IPS DF 4.7 (cell line): Measurements from ENCODE around the gene FHOD3.

ENCODE experiments used
- DNase-seq: peaks from one replicate; pipeline ENCODE4 v3.0.0-alpha.2; 2013; ENCODE audit warnings: low spot score; ENCODE audit errors: extremely low read depth

Gene FHOD3

DNA sequence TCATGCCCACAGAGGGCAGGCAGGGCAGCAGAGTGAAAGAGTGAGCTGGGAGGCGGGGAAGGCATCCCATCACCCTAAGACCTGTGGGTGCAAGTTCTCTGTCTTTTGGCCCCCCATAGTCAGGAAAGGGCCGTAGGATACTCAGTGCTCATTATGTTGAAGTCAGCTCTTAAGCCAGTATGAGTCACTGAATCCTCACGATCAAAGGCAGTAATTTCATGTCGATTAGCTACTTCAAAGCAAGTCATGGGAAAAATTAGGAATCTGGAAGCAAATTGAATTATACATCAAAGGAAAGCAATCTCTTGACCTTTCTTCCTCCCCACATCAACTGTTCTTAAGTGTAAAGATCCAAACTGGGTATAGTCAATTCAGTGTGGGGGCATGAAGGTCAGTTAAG, 178.9 kb downstream of the FHOD3 start:
- DNase-seq = no peak

DNA sequence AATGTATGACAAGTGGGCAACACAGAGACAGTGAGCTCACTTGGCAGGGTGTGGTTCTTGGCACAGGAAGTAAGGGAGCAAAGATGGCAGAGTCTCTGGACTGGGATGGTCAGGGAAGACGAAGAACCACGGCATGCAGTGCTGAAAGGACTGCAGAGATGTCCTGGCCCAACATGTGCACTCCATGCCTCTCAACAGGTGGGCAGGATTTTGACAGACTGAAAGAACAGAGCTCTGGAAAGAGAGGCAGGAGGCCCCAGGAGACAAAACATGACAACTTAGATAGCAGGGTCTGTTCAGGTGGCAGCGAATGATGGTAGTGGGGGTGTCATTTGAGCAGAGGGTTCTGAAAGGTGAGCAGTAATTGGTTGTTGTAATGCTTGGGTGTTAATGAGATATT, 180.3 kb downstream of the FHOD3 start:
- no peak for DNase-seq

DNA sequence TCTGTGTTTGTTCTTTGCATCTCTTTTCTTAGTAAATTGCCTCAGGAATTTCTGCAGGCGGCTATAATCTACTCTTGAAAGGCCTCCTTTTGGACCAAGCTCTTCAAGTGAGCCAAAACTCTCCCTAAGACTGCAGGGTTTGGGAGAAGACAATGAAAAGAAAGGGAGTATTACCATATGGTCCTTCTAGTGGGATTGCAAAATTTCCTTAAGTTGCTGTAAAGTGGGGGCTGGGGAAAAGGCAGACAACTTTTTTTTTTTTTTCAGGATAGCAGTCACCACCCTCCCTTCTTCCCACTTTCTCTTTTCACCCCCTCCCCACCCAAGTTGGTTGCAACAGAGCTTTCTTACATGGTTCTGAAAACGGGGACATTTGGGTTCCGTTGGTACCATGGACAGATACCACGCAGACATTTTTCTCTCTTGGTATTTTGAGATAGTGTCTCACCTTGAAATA, 183.7 kb downstream of the FHOD3 start:
- DNase-seq = no peak

DNA sequence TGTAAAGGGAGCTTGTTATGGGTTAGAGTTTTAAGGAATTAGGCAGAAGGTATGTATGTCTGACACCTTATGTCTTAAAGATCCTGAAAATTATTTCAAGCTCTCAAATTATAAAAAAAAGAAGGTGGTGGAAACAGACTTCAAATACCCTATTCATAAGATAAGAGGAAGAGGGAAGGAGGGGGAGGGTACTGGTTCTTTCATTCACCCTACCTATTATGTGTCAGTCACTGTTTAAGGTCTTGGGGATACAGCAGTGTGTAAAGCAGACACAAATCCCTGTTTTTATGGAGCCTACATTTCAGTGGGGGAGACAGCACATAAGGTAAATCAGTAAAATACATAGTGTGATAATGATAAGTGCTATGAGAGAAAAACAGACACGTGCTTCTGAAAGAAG, 184.4 kb downstream of the FHOD3 start:
- DNase-seq = no peak

DNA sequence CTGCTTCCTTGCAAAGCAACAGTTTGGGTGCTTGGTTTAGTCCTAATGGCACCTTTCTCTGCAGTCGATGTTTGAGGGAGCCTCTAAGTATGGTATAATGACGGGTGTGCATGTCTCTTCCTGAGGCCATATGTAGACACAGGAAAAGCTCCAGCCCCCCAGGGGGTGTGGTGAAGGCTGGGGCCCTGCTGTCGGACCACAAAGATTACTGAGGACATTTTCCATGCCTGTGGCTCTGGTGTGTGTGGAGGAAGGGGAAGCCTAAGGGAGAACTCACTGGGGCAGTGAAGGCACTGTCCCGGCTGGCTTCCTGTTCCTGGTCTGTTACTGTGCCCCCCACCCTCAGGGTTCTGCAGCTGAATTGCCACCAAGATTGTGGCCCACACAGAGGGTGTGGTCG, 187.1 kb downstream of the FHOD3 start:
- no peak for DNase-seq

DNA sequence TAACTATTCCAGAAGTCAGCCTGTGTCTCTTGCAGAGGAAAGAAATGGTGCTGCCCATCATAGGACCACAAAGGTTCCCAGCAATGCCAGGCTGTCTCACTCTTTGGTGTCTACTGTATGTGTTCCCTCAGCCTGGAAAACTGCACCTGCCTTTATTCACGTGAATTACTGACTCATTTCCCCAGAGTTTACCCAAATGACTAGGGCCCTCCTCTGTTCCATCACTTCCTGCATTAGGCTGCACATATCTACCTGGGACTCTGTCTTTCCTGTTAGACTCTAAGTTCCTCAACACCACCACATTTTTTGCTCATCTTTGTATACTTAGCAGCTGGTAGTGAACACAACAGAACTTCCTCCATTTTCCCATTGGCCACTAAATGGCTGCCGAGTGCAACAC, 188.3 kb downstream of the FHOD3 start:
- DNase-seq = no peak

DNA sequence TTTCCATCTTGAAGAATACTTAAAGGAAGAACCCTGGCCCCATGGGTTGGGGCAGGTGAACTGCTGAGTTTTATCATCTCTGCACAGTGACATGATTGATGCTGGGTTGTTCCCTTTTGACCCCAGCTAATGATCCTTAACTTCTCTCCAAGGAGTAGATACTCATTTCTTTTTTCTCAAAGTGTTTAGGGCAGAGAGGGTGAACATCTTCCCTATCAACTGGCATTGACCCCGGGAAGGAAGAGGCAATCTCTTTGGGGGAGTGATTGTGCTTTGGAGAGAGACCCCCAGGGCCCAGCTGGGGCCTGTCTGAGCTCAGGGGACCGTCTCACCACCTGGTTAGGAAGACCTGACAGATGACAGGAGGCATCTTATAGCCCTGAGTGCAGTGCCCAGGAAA, 190.6 kb downstream of the FHOD3 start:
- no peak for DNase-seq

DNA sequence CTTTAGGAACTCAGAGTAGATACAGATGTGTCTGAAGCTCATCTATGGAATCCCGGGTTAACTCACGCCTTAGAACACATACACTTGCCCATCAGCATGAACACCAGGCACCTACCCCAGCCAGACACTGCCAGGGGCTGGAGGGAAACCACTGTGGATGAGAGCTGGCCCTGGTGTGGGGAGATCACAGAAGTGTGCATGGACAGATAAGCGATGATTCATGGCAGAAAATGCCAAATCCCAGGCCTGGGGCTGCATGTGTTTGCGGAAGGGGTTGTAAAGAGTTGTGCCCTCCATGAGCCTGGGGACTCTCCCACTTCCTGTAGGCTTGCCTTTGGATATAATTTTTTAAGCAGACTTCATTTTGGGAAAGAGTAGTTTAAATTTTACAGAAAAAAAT, 193.4 kb downstream of the FHOD3 start:
- DNase-seq = no peak

DNA sequence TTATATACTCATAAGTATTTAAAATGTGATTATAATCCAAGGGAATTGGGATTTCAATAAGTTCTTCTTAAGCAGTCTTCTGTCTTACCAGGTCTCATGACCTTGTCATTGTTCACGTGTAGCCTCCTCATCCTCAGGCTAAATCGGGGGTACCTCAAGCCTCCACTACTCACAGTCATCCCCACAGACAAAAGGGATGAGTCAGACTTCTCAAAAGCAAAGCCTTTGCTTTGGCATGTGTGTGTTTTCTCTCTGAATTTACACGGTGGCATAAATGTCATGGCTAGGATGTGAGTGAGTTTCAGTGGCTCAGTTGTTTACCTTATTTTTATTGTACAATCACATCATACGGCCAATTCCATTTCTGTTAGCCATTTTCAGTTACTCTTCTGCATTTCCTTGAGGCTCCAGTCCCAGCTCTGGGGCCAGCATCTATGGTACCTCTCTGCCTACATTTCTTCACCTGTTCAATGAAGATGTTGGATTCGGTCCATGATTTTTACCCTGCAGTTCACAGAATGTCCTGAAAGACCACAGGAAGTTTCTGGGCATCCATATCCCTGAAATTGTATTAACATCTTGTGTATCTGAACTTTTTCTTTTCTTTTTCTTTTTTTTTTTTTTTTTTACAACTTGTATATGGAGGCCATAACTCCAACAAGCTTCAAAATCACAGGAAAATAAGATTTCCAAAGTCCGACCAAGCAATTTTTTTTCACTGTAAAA, 195.3 kb downstream of the FHOD3 start:
- no peak for DNase-seq

DNA sequence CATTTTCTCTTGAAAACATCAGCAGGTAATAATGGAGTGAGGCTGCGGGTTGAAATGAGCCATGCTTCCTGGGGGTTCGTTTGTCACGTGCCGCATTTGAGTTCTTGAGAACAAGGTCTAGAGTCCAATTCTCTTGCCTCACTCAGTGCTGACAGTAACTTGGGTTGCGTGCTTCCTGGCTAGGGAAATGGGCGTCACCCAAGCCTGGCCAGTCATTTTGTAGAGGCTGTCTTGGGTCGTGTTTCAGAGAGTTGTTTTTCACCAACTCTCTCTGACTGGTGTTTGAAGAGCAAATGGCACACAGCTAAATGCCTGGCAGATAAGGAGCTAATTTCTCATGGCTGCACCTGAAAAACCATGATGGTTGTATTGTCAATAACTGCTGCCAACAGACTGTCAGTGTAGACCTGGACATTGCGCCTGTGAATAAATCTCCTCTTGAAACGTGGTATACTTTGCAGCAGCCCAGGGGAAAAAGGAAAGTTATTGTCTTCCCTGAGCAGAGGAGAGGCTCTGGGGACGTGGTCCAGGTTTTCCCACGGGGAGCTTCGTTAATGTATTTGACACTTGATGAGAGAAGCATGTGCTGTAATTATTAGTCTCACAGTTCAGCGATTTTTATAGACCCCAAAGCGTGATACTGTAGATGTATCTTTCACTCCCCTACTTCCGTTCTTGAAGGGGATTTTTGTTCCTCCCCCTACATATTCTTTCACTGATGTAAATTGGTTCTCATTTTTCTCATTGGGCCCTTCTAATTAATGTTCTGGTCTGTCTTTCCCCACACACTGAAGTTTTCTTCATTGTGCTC, 196.0 kb downstream of the FHOD3 start:
- no peak for DNase-seq

DNA sequence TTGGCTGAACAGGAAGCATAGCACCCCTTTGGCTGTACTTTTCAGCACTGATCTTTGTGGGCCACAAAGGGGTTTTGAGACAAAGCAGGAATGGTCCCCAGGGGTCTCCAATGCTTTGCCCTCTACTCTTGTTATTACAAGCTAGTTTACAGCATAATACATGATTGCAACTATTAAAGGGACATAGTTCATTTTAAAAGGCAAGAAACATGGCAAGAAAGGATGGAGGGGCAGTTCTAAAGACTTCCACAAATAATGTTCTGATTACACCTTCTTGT, 196.6 kb downstream of the FHOD3 start:
- DNase-seq = no peak

DNA sequence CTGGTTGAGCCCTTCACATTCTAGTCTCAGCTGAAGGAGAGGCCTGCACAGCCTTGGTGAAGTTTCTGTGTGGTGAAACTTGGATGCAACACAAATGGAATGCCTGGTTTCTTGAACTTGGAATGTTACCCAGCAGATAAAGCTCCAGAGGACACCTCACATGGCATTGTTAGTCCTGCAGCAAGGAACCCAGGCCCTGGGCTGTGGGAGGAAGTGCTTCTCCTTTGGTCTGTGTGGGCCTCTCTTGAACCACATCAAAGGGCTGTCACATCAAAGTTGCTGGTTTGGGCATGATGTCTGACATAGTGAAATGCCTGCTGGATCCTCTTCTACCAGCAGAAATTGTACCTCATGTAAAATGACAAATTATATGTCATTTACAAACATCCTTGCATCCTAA, 198.5 kb downstream of the FHOD3 start:
- DNase-seq = no peak

DNA sequence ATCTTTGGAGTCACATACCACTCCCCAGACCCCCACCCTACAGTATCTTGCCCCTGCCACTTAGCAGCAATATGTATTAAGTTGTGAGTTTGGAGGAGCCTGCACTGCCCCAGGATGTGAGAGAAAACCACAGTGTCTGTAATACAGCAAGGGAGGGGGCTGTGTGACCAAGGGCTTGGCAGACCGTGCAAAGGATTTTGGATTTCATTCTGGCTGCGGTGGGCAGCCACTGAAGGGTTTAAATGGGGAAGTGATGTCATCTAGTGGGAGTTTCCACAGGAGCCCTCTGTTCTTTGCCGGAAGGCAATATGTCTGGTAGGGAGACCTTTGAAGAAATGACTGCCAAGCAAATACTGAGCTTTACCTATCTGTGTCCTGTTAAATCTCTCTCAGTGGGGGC, 202.4 kb downstream of the FHOD3 start:
- no peak for DNase-seq

DNA sequence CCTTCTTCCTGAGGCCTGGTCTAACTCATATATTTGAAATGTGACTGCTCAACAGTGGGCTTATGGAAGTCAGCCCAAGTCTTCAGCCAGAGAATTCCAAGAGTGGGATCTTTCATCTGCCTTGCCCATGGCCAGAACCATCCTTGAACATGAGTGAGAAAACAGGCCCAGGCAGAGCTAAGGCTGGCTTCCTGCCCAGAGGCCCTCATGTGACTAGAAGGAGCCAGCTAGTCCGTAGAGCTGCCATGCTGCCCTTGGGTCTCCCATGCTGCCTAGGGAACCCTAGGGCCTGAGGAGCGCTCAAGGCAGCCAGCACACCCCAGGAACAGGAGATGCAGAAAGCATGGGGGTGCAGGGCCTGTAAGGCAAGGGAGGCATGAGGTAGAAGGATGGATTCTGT, 203.6 kb downstream of the FHOD3 start:
- DNase-seq = no peak

DNA sequence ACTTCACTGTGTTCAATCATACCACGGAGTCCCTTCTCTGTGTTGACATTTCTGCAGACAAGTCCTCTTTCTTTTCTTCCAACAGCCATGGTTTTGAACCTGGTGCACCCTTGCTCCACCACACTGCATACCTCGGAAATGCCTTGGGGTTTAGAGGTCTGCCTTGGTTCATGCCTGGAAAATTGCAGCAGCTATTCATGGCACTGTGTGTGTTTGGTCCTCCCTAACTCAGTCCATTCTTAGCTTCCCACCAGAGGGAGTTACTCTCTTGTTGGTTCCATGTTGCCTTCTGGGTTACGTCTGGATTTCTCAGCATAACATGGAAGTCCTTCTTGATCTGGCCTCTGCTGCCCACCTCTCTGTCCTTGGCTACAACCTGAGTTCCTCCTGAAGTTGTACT, 206.0 kb downstream of the FHOD3 start:
- DNase-seq = no peak

DNA sequence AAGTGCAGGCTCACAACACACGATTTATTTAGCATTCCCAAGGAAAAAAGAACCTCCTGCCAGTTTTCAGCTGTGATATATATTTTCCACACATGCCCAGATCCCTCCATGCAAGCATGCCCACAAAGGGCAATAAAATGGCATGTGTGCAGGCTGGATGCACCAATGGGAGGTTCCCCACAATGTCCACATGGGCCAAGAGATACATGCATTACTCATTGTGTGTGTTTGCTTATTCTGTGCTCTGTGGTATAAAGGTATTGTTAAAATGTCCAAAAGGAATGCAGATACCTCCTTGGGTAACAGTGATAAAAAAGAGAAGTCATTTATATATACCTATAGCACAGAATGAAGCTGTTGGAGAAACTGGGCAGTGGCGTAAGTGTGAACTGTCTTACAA, 207.4 kb downstream of the FHOD3 start:
- DNase-seq = no peak

DNA sequence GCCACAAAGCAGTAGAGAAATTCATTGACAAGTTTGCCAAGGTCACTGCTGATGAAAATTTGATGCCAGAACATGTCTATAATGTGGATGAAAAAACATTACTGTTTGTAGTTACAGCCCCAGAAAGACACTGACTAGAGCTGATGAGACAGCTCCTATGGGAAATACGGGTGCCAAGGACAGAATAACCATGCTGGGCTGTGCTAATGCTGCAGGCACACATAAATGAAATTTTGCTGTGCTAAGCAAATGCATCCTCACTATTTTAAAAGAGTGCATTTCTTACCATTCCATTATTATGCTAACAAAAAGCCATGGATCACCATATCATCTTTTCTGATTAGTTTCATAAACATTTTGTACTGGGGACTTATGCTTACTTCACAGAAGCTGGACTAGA, 208.2 kb downstream of the FHOD3 start:
- no peak for DNase-seq

DNA sequence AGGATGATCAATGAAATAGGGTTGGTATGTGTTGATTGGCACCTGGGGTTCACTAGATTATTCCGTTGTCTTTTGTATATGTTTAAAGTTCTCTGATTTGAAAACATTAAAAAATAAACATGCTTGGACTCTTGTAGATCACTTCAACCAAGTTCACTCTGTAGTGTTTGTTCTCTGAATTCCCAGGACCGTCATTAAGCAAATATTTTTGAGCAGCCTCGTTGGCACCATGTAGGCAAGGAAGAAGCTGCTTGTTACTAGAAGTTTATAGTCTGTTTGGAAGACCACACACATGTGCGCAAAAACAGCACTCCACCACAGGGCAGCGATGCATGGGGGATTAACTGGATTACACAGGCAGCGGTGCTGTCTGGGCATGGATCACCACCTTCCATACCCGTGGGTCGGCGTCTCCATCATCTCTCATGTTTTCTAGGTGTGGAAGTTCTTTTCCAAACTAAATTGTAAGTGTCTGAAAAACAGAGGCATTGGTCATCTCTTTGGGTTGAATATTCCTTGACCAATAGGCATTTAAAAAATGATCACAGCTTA, 212.2 kb downstream of the FHOD3 start:
- DNase-seq = no peak

DNA sequence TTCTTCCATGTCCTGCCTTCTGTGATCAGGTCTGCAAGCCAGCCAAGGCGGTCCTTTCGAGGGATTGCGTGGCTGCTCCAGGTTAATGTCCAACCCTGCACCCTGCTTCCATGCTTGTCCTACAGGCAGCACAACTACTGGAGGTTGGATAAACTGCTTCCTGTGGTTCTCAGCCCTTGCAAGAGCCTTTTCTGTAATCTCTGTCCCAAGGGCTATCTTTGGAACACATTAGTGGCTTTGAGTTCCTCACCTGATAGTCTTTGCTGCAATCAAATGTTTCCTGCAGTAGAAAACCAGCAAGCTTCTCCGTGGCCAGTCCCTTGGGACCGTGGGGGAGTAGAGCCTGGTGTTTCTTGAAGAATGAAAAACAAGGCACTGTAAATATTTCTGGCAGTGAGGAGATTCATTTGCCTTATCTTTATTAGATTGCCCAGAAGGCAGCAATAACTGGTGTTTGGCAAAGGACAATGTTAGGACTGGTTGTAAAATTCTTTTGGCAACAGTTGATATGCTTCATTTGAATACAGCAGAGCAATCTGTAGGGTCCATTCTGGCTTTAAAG, 214.4 kb downstream of the FHOD3 start:
- no peak for DNase-seq

DNA sequence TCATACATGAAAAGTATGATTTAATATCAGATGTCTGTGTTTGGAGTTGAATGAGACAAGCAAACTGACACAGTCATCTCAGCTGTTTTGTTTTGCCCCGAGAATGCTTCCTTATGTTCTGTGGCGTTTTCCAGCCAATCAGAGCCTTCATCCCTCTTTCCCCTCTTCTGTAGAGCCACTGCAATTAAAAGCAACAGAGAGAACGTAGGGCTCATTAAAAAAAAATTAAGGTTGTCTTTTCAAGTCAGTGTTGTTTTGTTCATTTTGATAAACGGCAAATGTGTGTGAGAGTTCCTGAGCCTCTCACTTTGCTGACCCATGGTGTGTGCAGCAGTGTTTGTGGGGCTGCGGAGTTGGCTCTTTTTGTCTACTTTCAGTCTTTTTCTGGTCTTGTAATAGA, 216.0 kb downstream of the FHOD3 start:
- no peak for DNase-seq

DNA sequence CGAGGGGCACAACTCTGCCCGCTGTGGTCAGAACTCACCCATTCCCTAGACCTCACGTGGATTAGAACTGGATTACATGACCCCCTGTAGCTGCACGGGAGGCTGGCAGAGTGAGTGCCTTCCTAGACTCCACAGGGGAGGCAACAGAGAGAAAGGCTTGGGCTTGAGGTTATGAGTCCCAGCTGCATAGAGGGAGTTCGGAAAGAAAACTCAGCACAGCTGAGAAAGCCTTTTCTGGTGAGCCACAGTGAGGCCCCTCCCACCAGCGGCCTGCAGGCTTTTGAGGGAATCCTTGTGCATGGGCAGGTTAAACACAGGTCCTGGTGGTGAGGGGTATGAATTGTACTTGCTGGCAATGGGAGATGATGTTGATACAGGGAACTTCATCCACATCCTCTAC, 217.3 kb downstream of the FHOD3 start:
- no peak for DNase-seq

DNA sequence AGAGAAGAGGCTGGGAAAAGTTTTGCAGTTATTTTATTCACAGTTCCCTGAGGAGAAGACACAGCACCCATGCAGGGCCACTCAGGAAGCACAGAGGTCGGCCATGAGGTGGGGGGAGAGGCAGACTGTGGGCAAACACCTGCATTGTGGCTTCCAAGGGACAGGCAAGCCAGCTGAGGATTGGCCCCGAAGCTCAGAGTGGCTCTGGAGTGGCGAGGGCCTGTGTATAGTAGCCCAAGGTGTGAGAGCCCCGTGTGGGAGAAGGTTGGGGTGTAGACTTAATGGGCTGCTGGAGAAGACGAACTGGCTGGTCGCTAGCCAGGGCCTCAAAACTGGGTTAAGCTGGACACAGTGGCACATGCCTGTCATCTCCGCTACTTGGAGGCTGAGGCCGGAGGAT, 218.7 kb downstream of the FHOD3 start:
- DNase-seq = no peak

DNA sequence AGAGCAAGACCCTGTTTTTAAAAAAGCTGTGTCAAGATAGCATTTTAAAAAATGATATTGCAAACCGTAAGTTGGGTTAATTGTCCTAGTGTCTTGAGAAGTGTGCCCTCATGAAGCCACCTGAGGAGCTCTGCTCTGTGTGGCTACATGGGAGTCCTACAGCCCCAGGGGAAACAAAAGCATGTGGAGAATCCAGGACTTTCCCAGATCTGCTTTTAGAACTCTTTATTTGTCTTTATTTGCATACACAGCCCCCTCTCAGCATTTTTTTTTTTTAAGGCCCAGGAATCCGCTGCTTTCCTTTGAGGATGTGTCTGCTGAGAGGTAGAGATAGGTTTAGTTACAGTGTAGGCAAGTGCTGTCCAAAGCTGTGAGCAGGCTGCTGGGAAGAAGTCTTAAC, 219.2 kb downstream of the FHOD3 start:
- no peak for DNase-seq
